HepG2 (cell line): ENCODE data around the gene NUP93. TPM values are rescaled to one million over a fixed set of nuclear protein-coding genes. Genes with fewer than 3 reads are reported as not detected.

Experiments used
- BORCS8-MEF2B ChIP-seq: sonication (generic); formaldehyde crosslinking; IDR thresholded peaks from 2 replicates; pipeline ENCODE4 v1.8.0; 2022; ENCODE audit warnings: mild to moderate bottlenecking, missing genetic modification reagents
- CBX5 ChIP-seq: sonication (generic); formaldehyde crosslinking; IDR thresholded peaks from 2 replicates; pipeline ENCODE4 v1.4.0; 2020; ENCODE audit warnings: missing genetic modification reagents, borderline replicate concordance
- CHCHD3 ChIP-seq: sonication (generic); formaldehyde crosslinking; IDR thresholded peaks from 2 replicates; pipeline ENCODE4 v1.8.0; 2022; ENCODE audit warnings: mild to moderate bottlenecking, missing genetic modification reagents, moderate library complexity
- EHMT2 ChIP-seq: fragments of 200-600 bp; sonication (generic); IDR thresholded peaks from 2 replicates; pipeline ENCODE4 v1.7.0; 2017; ENCODE audit warnings: antibody characterized with exemption, low read depth, low read length, borderline replicate concordance
- HDAC2 ChIP-seq: sonication (generic); formaldehyde crosslinking; IDR thresholded peaks from 2 replicates; pipeline ENCODE4 v1.4.0; 2020; ENCODE audit warnings: missing genetic modification reagents
- HNF4A ChIP-seq: sonication (generic); formaldehyde crosslinking; IDR thresholded peaks from 2 replicates; pipeline ENCODE4 v1.4.0; 2020; ENCODE audit warnings: missing genetic modification reagents
- HOXD1 ChIP-seq: sonication (generic); formaldehyde crosslinking; IDR thresholded peaks from 2 replicates; pipeline ENCODE4 v1.5.0; 2020; ENCODE audit warnings: missing genetic modification reagents
- ISL2 ChIP-seq: sonication (generic); formaldehyde crosslinking; IDR thresholded peaks from 2 replicates; pipeline ENCODE4 v1.5.0; 2020; ENCODE audit warnings: missing genetic modification reagents
- KDM5B ChIP-seq: sonication (generic); formaldehyde crosslinking; IDR thresholded peaks from 2 replicates; pipeline ENCODE4 v1.4.0; 2020; ENCODE audit warnings: missing genetic modification reagents, mild to moderate bottlenecking, borderline replicate concordance
- KLF13 ChIP-seq: sonication (generic); formaldehyde crosslinking; IDR thresholded peaks from 2 replicates; pipeline ENCODE4 v1.4.0; 2020; ENCODE audit warnings: mild to moderate bottlenecking, missing genetic modification reagents
- KLF16 ChIP-seq, 2 experiments: sonication (generic) in 1 of 2; formaldehyde crosslinking in 1 of 2; IDR thresholded peaks; 2 replicates each; pipeline versions ENCODE4 v1.6.1 to v1.8.0; 2016 to 2023; ENCODE audit warnings: missing genetic modification reagents in 2 of 2, missing compliant biosample characterization in 1 of 2
- NR2C2 ChIP-seq: sonication (generic); formaldehyde crosslinking; IDR thresholded peaks from 2 replicates; pipeline ENCODE4 v1.4.0; 2020; ENCODE audit warnings: missing genetic modification reagents, mild to moderate bottlenecking, moderate library complexity, borderline replicate concordance
- PITX1 ChIP-seq: sonication (generic); formaldehyde crosslinking; IDR thresholded peaks from 2 replicates; pipeline ENCODE4 v1.5.1; 2020; ENCODE audit warnings: mild to moderate bottlenecking, missing genetic modification reagents
- SATB2 ChIP-seq: sonication (generic); formaldehyde crosslinking; IDR thresholded peaks from 2 replicates; pipeline ENCODE4 v1.5.0; 2020; ENCODE audit warnings: missing genetic modification reagents
- SETDB1 ChIP-seq: sonication (generic); formaldehyde crosslinking; IDR thresholded peaks from 2 replicates; pipeline ENCODE4 v1.5.1; 2020; ENCODE audit warnings: missing genetic modification reagents, mild to moderate bottlenecking, borderline replicate concordance
- TBX2 ChIP-seq: sonication (generic); formaldehyde crosslinking; IDR thresholded peaks from 2 replicates; pipeline ENCODE4 v1.5.0; 2020; ENCODE audit warnings: missing genetic modification reagents, mild to moderate bottlenecking, borderline replicate concordance
- TBX3 ChIP-seq: fragments of 450-650 bp; IDR thresholded peaks from 2 replicates; pipeline ENCODE4 v1.6.1; 2017; ENCODE audit warnings: antibody characterized with exemption, mild to moderate bottlenecking, inconsistent platforms, borderline replicate concordance
- THAP11 ChIP-seq: IDR thresholded peaks from 2 replicates; pipeline ENCODE4 v1.6.1; 2016; ENCODE audit warnings: missing biosample characterization, missing genetic modification reagents
- ZBTB20 ChIP-seq: sonication (generic); formaldehyde crosslinking; IDR thresholded peaks from 2 replicates; pipeline ENCODE4 v1.8.1; 2023; ENCODE audit warnings: missing genetic modification reagents, low read depth, mild to moderate bottlenecking, borderline replicate concordance
- ZFP36L2 ChIP-seq: sonication (generic); formaldehyde crosslinking; IDR thresholded peaks from 2 replicates; pipeline ENCODE4 v1.4.0; 2020; ENCODE audit warnings: missing genetic modification reagents
- ZKSCAN1 ChIP-seq: fragments of 150-350 bp; IDR thresholded peaks from 2 replicates; pipeline ENCODE4 v1.6.1; 2014; ENCODE audit warnings: low read length
- ZNF264 ChIP-seq: sonication (generic); formaldehyde crosslinking; IDR thresholded peaks from 2 replicates; pipeline ENCODE4 v1.4.0; 2020; ENCODE audit warnings: missing genetic modification reagents
- ZNF331 ChIP-seq: sonication (generic); formaldehyde crosslinking; IDR thresholded peaks from 2 replicates; pipeline ENCODE4 v1.4.0; 2020; ENCODE audit warnings: missing genetic modification reagents
- ZNF543 ChIP-seq: sonication (generic); formaldehyde crosslinking; IDR thresholded peaks from 2 replicates; pipeline ENCODE4 v1.4.0; 2020; ENCODE audit warnings: mild to moderate bottlenecking, missing genetic modification reagents
- ZNF747 ChIP-seq: sonication (generic); formaldehyde crosslinking; IDR thresholded peaks from 2 replicates; pipeline ENCODE4 v1.8.1; 2023; ENCODE audit warnings: missing genetic modification reagents, mild to moderate bottlenecking, borderline replicate concordance
- ZNF781 ChIP-seq: sonication (generic); formaldehyde crosslinking; IDR thresholded peaks from 2 replicates; pipeline ENCODE4 v1.5.1; 2020; ENCODE audit warnings: borderline replicate concordance, mild to moderate bottlenecking, missing genetic modification reagents; ENCODE audit errors: not compliant biosample characterization
- ZSCAN30 ChIP-seq: sonication (generic); formaldehyde crosslinking; IDR thresholded peaks from 2 replicates; pipeline ENCODE4 v1.5.0; 2020; ENCODE audit warnings: mild to moderate bottlenecking, missing genetic modification reagents
- polyA plus RNA-seq, 8 experiments: library from polyadenylated mRNA; depleted of rRNA in 3 of 8; stranded (reverse) in 7 of 8; unstranded in 1 of 8; fragments of >200 nt; fragmentation: Illumina TruSeq in 4 of 8; extraction: Trizol in 4 of 8; gene quantifications; 2 replicates each; pipeline versions ENCODE4 v1.2.1 to v1.2.3, GENCODE V29; 2011 to 2016; ENCODE audit warnings: low read depth in 4 of 8, missing spikeins in 1 of 8, mixed read lengths in 1 of 8; ENCODE audit not compliant: insufficient read depth in 1 of 8
- total RNA-seq, 5 experiments: library from RNA; depleted of rRNA; stranded (reverse); fragments of >200 nt; fragmentation: Illumina TruSeq; extraction: Trizol; gene quantifications; 2 replicates each; pipeline ENCODE4 v1.2.3, GENCODE V29; 2016; ENCODE audit warnings: low read depth in 1 of 5
- TF ChIP-seq, protein P1 (sequence below): sonication (generic); formaldehyde crosslinking; conservative IDR thresholded peaks from 2 replicates; pipeline ENCODE4 v1.4.0; 2020; ENCODE audit warnings: missing genetic modification reagents
- TF ChIP-seq, protein P2 (sequence below): sonication (generic); formaldehyde crosslinking; IDR thresholded peaks from 2 replicates; pipeline ENCODE4 v1.4.0; 2020; ENCODE audit warnings: missing genetic modification reagents; ENCODE audit errors: not compliant biosample characterization

The NUP93 gene
- total and polyA plus RNA-seq, 2 of the 13 experiments (the other 11 are each of a cell fraction or from before 2014, with no cell fraction given) = 58.5 to 140 TPM

DNA sequence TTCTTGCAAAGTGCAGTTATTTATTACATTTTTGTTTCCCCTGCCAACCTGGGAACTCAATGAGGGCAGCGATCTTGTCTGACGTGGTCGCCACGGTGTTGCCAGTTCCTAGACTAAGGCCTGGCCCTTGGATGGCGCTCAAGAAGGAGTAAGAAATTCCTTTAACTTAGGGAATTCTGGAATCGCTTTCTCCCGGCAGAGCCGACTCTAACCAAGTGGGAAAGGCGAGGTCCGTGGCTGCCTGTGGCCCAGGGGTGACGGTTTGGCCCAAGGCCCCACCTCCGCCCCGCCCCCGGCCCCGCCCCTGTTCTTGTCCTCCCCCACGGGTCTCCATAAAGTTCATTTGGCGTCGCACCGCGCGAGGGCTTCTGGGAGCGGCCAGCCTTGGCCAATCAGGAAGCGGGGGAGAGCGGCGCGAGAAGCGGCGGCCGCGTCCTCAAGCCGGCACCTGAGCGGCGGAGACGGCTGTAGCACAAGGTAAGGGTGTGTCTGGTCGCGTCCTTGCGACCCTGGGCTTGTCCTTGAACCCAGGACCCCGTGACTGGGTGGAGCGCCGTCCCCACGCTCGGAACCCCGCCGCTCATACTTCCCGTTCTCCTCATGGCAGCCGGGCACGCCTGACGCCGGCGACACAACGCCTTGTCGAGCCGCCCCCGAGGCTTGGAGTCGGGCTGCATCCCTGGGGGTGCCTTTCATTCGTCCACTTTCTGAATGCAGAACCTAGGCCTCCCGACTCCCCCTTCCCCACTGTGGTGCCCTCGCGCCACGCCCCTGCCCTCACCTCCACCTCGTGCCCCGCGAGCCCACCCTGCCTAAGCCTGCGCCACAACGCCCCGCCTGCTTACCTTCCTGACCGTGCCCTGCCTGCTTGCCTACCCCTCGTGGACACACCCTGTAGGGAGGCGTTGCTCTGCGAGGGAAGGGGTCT is at the start of gene NUP93 (continued):
- TF ChIP-seq ZNF781 (no peak), HOXD1 (peak; percentile 62; the same call in 1 of the 2 replicates), ZBTB20 (CRISPR knock-in tag) (peak; percentile 55; the same call in 1 of the 2 replicates), TBX2 (CRISPR knock-in tag) (peak; percentile 82), KLF13 (CRISPR knock-in tag) (peak; percentile 57; the same call in 1 of the 2 replicates), CBX5 (CRISPR knock-in tag) (peak; percentile 73; the same call in 1 of the 2 replicates), EHMT2 (no peak), ZNF264 (CRISPR knock-in tag) (peak; percentile 70; the same call in 1 of the 2 replicates), ZNF543 (0 out of 2 replicates have a peak, but pooled peaks have one; percentile 23), THAP11 (CRISPR knock-in tag) (peak; percentile 90), ZNF331 (0 out of 2 replicates have a peak, but pooled peaks have one; percentile 62), ZKSCAN1 (peak; percentile 60; the same call in 1 of the 2 replicates), ISL2 (peak; percentile 55), CHCHD3 (peak; percentile 64; the same call in 1 of the 2 replicates), SATB2 (CRISPR knock-in tag) (peak; percentile 45; the same call in 1 of the 2 replicates), TBX3 (peak; percentile 54; the same call in 1 of the 2 replicates), SETDB1 (CRISPR knock-in tag) (no peak), ZNF747 (CRISPR knock-in tag) (no peak), KDM5B (CRISPR knock-in tag) (peak; percentile 81; the same call in 1 of the 2 replicates), ZFP36L2 (CRISPR knock-in tag) (0 out of 2 replicates have a peak, but pooled peaks have one; percentile 13), KLF16 (CRISPR knock-in tag; IDR thresholded peaks at IDR 0.05) (peak; percentile 24 to 83; a peak in 2 of 4 replicates), ZSCAN30 (CRISPR knock-in tag) (no peak), PITX1 (peak; percentile 59; the same call in 1 of the 2 replicates), BORCS8-MEF2B (CRISPR knock-in tag) (peak; percentile 93), HDAC2 (CRISPR knock-in tag) (peak; percentile 77), HNF4A (CRISPR knock-in tag) (peak; percentile 15; the same call in 1 of the 2 replicates), NR2C2 (CRISPR knock-in tag) (peak; percentile 81; the same call in 1 of the 2 replicates)
- TF ChIP-seq, protein P1, sequence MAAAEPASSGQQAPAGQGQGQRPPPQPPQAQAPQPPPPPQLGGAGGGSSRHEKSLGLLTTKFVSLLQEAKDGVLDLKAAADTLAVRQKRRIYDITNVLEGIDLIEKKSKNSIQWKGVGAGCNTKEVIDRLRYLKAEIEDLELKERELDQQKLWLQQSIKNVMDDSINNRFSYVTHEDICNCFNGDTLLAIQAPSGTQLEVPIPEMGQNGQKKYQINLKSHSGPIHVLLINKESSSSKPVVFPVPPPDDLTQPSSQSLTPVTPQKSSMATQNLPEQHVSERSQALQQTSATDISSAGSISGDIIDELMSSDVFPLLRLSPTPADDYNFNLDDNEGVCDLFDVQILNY (CRISPR knock-in tag) = peak; percentile 88
- TF ChIP-seq, protein P2, sequence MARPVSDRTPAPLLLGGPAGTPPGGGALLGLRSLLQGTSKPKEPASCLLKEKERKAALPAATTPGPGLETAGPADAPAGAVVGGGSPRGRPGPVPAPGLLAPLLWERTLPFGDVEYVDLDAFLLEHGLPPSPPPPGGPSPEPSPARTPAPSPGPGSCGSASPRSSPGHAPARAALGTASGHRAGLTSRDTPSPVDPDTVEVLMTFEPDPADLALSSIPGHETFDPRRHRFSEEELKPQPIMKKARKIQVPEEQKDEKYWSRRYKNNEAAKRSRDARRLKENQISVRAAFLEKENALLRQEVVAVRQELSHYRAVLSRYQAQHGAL (CRISPR knock-in tag) = peak; percentile 63
